AML-193 (cell line): ENCODE measurements around the gene COL5A1.
"Not testable (repeated sequence)": the region's sequence is repeated elsewhere in the genome, so short reads cannot be mapped to it uniquely, and the experiment has no call there.

Experiments used
- DNase-seq, 2 experiments: peaks; one replicate each; lab custom pipeline; 2025; lab: John Stamatoyannopoulos, UW

The COL5A1 gene

DNA sequence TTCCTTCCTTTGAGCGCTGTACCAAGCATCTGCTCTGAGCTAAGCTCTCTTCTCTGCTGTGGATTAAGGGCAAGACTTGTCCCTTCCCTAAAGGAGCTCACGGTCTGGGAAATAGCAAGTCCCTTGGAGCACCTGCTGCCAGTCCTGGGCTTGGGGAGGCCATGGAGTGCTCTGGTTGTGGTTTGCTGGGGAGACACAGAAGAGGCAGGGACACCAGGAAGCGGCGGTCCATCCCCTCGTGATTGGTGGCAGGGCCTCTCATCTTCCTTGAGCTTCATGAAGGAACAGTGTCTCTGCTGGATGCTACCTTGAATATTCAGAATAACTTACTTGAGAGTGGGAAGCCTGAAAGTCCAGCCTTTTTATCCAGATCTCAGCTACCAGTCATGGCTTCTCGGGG, 35.3 kb downstream of the COL5A1 start:
- DNase-seq: no peak

- no peak for DNase-seq
These were observed 36.1 kb downstream of the COL5A1 start for GRCh38 chr9:134677743-134678142.

DNA sequence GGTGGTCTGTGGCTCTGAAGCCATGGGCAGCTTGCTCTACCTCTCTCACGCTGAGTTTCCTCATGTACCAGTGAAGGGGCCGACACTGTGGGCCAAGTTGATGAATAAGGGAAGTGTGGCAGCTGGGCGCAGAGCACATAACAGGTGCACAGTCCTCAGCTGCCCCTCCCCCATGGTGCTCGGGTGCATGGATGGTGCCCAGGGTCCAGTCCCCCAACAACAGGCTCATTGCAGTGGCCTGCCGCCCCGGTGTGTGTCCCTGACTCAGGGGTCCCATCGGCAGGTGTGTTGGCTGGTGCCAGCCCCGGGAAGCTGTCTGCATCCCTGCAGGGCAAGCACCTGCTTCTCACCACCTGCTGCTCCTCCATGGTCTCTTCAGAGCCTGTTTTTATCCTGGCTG, 36.6 kb downstream of the COL5A1 start:
- DNase-seq: no peak

DNA sequence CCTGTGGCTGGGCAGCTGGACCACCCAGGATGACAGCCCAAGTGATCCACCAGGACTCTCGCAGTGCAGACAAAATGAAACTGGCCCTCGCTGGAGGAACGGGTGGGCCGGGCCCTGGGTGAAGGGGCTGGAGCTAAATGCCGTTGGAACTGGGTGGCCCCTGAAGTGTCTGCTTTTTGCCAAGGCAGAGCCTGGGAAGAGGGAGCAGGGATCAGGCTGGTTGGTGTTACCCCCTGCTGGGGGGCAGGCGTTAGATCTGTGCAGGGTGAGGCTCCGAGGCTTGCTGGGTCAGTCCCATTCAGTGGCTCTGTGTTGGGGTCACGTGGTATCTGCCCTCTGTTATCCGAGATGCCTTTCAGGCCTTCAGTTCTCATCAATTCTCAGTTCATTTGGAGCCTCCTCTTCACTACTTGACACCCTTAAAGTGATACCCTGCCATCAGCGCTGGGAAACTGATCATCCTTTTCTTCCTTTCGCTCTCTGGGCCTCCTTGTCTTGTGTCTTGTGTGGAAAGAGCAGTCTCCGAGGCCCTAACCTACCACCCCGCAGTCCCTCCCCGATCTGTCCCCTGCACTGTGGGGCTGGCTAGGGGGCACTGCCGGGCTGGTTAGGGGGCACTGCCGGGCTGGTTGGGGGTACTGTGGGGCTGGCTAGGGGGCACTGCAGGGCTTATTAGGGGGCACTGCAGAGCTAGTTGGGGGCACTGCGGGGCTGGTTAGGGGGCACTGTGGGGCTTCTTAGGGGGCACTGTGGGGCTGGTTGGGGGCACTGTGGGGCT, 37.3 kb downstream of the COL5A1 start:
- DNase-seq: no peak

DNA sequence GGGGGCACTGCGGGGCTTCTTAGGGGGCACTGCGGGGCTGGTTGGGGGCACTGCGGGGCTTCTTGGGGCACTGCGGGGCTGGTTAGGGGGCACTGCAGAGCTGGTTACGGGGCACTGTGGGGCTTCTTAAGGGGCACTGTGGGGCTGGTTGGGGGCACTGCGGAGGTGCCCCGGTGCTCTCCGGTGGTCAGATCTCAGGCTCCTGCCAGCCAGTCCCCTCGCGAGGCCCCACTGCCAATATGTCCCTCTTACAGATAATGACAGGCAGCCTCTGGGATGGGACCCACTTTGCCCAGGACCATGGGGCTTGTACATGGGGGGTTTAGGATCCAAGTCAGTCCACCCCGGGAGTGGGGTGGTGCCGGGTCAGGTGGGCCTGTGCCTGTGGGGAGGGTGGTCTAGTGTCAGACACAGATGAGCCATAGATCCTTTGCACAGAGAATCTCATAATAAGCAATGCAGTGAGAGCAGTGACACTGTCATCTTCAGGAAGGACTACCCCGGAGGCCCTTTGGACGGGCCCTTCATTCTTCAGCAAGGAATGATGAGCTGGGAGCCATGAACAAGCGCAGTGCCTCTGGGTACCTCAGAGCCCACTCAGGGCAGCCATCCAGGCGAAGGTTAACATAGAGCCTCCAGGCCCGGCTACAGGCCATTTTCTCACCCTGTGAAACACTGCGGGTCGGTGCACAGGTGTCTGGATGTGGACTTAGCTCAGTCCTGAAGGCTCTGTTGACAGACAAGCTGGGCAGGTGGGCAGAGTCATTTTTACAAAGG, 38.2 kb downstream of the COL5A1 start:
- DNase-seq: no peak

DNA sequence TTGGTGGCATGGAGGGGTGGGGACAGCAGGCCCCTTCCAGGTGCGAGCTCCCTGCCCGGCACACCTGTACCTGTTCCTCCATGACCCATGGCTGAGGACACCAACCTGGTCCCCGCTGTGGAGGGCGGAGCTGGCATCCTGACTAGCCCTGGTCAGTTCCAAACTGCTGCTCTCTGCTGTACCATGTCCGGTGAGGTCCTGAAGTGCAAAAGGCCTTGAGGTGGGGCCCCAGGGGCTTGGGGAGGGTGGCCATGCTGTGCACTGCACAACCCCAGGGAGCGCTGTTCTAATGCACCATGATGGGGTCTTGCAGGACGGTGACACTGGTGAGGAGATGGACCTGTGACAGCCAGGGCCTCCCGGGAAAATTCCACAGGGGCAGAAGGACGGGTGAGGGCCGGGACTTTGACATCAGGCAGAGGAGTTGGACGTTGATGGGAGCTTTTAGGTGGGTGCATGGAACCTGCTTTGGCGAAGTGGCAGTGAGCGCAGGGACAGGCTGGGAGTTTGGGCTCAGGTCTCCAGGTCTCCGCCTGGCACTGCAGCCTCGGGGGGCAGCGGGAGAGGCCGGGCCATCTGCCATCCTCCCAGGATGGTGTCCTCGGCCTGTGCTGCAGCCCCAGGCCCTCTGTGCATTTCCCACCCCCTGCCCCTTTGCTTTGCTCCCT, 38.9 kb downstream of the COL5A1 start:
- no peak for DNase-seq

- DNase-seq: no peak
These were observed 39.6 kb downstream of the COL5A1 start for GRCh38 chr9:134681061-134681661.

GRCh38 chr9:134682026-134682425, 40.4 kb downstream of the COL5A1 start:
- no peak for DNase-seq

- DNase-seq: no peak
These were observed 41.2 kb downstream of the COL5A1 start for GRCh38 chr9:134682651-134683364.

DNA sequence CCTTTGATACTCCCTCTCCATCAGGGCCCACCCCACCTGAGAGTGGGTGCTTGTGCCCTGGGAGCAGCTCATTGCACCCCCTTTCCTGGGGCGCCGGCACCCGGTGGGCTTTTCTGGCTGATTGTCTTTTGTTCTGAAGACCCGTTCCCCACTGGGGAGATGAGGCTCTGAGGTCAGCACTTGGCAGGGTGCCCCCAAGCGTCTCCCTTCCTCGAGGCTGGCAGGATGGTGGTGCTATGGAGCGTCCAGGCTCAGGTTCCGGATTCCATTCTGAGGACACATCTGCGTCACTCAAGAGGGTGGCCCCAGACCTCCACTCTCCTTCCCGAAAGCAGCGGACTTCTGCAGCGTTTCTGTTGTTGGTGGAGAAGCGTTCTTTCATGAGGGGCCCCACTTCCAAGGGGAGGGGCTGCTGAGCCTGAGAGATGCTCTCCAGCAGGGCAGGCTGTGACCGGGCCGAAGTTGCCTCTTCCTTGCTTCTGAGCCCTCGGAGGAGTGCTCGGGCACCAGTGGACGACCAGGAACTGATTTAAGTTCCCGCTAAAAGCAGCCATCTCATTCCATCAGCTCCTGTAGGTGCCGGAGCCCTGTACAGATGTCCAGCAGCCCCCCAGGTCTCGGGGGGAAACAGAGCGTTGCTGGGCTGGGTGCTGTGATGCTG, 42.2 kb downstream of the COL5A1 start:
- DNase-seq: no peak

DNA sequence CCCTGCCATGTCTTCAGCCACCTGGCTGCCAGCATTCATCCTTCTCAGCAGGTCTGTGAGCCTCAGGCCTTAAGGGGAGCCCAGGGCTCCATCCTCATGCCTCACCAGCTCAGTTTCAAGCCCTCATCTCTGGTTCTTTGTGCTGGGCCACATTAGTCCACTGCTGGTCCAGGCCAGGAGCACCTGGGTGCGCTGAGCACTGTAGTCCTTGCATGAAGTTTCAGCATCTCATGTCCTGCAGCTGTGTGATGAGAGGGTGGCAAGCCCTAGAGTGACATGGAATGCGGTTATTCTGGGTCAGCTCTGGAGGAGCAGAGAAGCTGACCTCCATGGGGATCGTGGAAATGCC, 42.7 kb downstream of the COL5A1 start:
- DNase-seq: no peak

DNA sequence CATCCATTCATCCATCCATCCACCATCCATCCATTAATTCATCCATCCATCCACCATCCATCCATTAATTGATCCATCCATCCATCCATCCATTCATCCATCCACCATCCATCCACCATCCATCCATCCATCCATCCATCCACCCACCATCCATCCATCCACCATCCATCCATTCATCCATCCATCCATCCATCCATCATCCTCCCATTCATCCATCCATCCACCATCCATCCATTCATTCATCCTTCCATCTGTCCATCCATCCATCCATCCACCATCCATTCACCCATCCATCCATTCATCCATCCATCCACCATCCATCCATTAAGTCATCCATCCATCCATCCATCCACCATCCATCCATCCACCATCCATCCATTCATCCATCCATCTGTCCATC, 43.3 kb downstream of the COL5A1 start:
- not testable (repeated sequence) for DNase-seq

- DNase-seq: no peak
These were observed 44.2 kb downstream of the COL5A1 start for GRCh38 chr9:134685784-134686183.

- DNase-seq: no peak
These were observed 45.3 kb downstream of the COL5A1 start for GRCh38 chr9:134686896-134687295.

- no peak for DNase-seq
These were observed 46.0 kb downstream of the COL5A1 start for GRCh38 chr9:134687556-134687955.

- no peak for DNase-seq
These were observed 46.6 kb downstream of the COL5A1 start for GRCh38 chr9:134688231-134688630.

GRCh38 chr9:134688661-134689320, 47.2 kb downstream of the COL5A1 start:
- DNase-seq: no peak

GRCh38 chr9:134689321-134690181, 47.9 kb downstream of the COL5A1 start:
- DNase-seq: peak in 1 of 2 experiments; percentile 3

GRCh38 chr9:134690301-134690751, 48.7 kb downstream of the COL5A1 start:
- DNase-seq: no peak
